Ureter (tissue), 1 donor: ENCODE measurements around the gene VSIG10. TPM values are rescaled to one million over a fixed set of nuclear protein-coding genes. Genes with fewer than 3 reads are reported as not detected.

Experiments
- DNase-seq: peaks from one replicate; pipeline ENCODE4 v3.0.0-alpha.2; 2020; ENCODE audit warnings: low spot score
- total RNA-seq: library from RNA; stranded (reverse); gene quantifications from one replicate; pipeline ENCODE4 v1.2.4, GENCODE V29; 2023
- donor health status: DM: yes; HTN: yes; CAD: no.

The VSIG10 gene
- total RNA-seq, 1 donor from 2014 or later = 37.2 TPM

DNA sequence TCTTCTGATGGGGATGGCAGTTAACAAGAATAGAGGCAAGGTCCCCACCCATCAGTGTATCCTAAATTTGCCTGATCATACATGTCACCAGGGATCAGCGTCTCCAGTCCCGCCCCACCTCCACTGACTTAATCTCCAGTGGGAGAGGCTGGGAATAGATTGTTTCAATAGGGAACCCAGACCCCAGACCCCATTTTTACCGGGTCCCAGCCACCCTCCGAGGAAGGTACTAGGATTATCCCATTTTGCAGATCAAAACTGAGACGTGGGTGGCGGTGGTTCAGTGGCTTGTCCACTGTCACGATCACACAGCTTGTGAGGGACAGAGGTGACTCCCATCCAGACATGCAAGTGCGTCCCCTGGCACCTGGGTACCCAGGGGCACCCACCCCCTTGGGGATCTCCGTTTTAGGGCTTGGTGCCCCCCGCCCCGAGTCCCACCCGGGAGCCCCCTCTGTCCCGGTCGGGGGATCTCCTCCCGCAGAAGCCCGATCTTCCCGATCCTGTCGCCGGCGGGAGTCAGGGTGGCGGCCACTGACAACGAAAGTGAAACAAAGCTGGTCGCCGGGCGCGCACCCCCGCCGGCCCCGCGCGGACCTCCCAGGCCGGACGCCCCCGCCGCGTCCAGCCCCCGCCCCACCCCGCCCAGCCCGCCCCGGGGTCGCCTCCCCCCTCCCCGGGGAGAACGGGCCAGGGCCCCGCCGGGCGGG lies 43.4 kb downstream of the VSIG10 start:
- peak; percentile 60 for DNase-seq

DNA sequence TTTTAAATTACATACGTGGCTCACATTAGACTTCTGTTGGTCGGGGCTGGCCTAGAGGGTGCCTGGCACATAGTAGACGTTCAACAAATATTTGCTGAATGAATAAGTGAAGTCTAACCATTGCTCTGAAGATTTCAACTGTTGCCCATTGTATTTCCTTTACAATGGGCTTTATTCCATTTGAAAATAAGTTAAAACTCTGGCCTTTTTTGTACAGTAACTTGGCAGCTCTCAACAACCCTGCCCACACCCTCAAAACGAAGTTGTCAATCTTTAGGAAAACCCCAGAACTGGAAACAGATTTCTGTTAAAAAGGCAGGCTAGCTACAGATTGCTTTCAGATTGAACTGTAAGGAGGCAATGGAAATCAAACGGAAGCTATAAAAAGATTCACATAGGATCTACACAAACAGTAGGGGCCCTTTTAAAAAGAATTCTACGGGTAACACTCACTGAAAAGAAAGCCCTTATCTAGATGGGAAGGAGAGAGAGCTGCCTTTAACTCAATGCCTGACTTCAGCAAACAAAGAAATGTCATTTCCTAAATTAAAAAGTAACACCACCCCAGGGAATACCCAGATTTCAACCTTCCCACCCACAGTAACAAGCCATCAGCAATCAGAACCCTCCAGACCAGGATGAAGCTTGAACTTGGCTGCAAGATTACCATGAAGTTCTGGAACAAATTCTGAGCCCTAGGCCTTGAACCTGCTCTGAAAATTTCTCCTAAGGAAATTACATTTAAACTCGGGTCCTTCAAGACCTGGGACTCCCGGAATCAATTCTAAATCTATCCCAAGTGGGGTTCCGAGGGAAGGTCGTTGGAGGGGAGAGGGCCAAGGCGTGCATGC lies 44.2 kb downstream of the VSIG10 start:
- no peak for DNase-seq

DNA sequence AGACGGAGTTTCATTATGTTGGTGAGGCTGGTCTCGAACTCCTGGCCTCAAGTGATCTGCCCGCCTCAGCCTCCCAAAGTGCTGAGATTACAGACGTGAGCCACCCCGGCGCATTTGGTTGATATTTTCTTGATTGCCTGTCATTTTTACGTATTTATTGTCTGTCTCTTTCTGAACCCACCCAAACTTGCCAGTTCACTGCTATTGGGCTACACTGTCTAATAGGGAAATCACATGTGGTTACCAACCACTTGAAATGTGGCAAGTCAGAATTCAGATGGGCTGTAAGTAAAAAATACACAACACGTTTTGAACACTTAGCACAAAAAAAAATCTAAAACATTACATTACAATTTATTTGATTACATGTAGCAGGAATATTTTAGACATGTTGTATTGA lies 44.9 kb downstream of the VSIG10 start:
- no peak for DNase-seq

DNA sequence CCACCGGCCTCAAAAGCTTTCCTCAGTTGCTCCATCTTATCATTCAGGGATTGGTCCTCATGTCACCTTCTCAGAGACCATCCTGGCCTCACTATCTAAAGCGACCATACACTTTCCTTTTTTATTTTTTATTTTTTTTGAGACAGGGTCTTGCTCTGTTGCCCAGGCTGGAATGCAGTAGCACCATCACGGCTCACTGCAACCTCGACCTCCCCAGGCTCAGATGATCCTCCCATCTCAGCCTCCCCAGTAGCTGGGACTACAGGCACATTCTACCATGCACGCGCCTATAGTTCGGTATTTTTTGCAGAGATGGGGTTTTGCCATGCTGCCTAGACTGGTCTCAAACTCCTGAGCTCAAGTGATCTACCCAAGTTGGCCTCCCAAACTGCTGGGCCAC lies 45.6 kb downstream of the VSIG10 start:
- no peak for DNase-seq

DNA sequence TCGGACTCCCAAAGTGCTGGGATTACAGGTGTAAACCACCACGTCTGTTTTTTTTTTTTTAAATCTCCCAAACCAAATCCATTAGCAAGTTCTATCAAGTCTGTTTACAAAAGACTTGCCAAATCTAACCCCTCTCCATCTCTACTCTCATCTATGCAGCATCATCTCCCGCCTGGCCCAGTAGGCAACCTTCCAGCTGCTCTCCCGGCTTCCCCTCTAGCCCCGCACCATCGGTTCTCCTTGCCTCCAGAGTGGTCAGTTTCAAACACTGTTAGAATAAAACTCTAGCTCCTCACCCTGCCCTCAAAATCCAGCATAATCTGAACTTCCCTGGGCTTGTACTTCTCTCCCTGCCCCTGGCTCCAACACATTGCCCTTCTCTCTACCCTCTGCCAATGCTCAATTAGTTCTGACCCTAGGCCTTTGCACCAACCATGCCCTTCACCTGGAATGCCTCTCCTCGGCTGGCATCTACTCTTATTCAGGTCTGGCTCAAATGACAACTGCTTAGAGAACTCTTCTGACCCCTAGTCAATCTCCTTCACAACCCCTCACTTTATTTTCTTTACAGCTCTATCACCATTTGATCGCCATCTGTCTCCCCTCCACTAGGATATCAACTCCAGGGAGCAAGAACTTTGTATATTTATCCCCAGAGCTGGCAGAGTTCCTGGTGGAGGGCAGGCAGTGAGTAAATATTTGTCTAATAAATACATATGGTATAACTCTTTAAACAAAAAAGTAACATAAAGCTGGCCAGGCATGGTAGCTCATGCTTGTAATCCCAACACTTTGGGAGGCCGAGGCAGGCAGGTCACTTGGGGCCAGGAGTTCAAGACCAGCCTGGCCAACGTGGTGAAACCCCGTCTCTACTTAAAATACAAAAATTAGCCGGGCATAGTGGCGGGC lies 47.7 kb downstream of the VSIG10 start:
- DNase-seq = no peak

DNA sequence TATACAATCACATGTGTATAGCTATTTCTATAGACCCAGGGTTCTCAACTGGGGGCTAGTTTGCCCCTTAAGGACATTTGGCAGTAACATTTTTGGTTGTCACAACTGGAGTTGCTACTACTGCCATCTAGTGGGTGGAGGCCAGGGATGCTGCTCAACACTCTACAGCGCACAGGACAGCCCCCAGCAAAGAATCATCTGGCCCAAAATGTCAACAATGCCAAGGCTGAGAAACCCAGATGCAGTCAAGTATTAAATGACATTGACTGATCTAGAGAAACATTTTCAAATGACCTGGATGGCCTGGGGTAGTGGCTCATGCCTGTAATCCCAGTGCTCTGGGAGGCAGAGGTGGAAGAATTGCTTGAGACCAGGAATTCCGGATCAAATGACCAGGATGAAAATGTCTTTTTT lies 48.7 kb downstream of the VSIG10 start:
- DNase-seq = peak; percentile 50

DNA sequence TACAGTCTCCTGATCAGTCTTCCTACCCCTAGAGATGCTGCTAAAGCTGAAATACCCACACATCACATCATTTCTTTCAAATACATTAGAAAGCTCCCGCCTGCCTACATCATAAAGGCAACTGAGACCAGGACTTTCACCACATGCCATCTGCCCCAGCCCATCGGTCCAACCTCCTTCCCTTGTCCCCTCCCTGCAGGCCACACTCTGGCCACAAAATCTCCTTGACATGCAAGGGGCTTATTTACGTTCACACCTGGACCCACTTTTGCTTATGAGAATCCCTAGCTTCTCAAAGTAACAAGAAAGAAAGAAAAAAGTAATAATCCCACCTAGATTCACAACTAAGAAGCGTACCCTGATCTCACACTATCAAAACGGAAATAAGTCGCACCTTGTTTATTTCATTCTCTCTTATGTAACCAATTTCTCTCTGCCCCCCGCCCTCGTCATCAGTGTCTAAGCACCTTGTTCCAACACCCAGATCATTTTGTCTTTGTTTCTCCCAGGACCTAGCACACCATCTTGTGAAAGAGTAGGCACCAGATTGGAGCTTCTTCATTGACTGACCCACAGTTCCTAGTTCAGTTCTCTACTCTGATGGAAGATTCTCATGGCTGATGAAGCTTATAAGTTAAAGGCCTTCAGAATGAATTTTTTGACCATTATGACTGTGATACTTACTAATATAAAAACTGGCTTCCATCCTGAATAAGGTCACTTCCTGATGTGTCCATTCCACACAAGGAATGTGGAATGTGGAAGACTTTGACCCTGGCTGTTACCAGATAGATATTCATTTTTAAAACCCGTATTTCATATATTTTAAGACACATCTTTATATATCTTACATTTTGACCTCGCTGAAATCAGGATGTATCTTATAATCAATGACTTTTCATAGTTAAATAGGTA lies 50.5 kb downstream of the VSIG10 start:
- no peak for DNase-seq

DNA sequence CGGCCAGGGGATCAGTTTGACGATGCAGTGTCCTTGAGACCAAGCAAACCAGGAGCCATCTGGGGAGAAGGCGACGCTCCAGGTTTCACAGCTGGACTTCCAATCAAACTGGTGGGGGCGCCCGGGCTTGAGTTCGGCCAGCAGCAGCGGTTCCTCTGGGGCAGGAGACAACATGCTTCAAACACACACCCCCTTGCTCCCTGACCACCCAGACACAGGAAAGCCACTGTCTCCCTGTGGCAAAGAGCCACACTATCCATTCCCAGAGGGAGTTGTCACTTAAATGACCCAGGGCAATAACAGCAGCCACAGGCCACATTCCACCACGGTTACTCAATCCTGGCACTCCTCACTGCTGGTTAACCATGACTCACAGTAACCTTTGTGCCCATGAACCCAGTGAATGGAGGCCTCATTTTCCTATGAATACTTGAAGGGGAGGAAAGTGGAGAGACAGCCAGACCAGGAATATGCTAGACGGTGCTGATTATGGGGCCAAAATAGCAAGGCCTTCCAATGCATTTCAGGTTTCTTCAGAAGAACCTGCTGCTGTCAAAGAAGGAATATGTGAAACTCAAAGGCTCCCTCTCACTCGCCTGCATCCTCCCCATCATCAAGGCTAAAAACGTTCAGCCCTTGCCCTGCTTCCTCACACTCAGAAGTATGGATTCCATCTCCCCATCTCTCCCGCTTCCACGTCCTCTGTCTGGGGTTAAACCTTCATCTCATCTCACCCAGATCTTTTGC lies 51.3 kb downstream of the VSIG10 start:
- peak; percentile 88 for DNase-seq

DNA sequence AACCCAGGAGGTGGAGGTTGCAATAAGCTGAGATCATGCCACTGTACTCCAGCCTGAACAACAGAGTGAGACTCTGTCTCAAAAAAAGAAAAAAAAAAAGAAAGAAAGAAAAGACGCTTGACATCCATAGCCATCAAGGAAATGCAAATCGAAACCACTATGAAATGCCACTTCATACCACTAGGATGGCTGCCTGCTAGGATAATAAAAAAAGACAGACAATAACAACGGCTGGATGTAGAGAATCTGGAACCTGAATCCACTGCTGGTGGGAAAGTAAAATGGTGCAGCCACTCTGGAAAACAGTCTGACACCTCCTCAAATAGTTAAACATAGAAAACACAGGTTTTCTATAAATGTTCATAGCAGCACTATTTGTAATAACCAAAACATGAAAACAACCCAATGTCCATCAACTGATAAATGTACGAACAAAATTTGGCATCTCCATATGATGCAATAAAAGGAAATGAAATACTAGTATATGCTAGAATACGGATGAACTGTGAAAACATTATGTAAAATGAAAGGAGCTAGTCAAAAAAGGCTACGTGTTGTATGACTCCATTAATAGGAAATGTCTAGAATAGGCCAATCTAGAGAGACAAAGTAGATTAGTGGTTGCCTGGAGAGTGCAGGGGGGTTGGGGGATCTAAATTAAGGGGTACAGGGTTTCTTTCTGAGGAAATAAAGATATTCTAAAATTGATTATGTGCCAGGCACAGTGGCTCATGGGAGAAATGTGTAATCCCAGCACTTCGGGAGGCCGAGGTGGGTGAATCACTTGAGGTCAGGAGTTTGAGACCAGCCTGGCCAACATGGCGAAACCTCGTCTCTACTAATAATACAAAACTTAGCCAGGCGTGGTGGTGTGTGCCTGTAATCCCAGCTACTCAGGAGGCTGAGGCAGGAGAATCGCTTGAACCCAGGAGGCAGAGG lies 52.6 kb downstream of the VSIG10 start:
- DNase-seq = no peak

DNA sequence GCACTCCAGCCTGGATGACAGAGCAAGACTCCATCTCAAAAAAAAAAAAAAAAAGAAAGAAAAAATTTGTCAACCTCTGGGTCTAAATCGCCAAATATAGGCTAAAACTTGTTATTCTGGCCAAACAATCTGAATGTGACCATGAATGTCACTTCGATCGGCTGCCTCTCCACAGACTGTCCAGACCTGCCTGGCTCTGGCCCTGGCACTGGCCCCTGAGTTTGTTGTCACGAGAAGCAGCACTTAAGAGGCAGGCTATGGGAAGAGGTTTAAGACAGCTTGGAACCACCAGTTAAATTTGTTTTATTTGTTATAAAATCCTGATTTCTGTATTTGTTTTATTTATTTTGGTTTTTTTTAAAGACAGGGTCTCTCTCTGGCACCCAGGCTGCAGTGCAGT lies 57.4 kb downstream of the VSIG10 start:
- no peak for DNase-seq

DNA sequence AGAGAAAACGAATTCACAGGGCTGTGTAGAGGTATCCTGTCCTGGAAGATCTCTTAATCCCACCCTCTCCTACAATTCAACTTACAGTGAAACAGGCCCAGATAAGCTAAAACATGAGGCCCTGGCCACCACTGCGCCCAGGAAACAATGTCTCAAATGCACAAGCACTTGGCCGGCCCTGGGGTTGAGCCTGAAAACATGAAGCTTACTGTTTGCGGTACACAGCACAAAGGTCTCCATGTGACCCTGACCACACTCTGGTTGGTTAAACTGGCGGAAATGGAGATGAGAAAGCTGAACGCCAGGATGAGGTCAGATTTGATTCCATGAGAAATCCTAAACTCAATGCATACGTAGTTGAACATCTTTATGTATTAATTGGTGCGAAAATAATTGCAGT lies 59.2 kb downstream of the VSIG10 start:
- no peak for DNase-seq

DNA sequence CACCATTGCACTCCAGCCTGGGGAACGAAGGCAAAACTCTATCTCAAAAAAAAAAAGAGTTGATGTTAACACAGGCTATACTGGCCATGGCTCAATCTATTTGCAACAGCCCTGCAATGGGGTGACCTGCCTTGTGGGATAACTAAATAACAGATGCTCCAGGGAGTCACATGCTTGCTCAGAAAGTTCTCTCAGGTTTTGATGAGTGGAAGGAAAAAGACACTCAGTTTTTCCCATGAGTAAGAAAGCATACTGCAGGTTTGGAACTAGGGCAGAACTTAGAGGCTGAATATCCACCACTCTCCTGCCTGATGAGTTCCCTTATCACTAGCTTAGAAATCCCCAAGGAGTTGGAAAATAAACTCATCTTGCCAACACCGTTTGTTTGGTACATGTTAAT lies 59.7 kb downstream of the VSIG10 start:
- no peak for DNase-seq

DNA sequence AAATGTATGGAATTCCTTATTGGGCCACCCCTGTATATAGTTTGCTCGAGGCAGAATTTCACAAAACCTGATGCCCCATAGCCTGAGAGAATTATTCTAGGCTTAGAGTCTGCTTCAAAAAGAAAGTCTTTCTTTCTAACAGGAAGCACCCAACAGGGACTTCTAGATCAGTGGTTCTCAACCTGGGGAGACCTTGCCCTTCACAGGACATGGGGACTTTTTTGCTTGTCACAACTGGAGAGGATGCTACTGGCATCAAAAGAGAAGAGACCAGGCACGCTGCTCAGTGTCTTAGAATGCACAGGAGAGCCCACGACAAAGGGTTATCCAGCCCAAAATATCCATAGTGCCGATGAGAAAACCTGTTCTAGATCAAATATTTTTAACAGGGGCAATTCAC lies 61.7 kb downstream of the VSIG10 start:
- DNase-seq = no peak

DNA sequence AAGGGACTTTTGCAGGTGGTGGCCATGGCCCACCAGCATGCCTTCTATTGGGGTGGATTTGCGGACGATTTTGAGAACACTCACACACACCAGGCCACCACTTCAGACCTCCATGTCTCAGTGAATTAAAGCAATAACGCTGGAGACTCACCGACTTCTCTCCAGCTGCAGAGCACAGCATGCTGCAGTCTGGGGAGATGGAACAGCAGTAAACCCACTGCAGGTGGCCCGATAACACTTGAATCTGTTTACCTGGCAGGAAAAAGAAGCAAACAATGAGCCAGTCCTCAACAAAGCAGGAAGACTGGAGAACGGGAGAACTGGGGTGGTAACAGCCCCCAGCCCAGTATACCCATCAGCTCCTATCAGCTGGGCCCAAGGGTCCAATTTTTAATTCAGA lies 65.7 kb downstream of the VSIG10 start:
- no peak for DNase-seq

DNA sequence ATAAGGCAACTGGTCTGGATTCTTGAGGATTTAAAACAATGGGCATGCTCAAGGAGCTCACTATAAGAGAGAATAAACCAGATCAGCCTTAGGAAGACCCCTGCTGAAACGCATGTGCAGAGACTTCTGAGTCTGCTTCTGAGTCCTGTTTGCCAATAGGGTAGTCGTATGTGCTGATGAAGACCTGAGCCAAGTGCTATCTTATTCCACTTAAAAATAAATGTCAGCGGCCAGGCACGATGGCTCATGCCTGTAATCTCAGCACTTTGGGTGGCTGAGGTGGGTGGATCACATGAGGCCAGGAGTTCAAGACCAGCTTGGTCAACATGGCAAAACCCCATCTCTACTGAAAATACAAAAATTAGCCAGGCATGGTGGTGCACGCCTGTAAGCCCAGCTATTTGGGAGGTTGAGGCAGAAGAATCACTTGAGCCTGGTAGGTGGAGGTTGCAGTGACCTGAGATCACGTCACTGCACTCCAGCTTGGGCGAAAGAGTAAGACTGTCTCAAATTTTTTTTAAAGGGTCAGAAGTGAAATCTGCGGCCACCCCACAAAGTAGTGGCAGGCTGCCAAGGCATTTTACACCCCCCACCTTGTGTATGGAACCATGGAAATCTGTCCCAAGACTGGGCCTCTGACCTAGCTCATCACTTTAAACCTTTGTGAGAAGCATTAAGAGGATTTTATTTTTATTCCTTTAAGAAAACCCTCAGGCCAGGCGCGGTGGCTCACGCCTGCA lies 67.0 kb downstream of the VSIG10 start:
- no peak for DNase-seq

DNA sequence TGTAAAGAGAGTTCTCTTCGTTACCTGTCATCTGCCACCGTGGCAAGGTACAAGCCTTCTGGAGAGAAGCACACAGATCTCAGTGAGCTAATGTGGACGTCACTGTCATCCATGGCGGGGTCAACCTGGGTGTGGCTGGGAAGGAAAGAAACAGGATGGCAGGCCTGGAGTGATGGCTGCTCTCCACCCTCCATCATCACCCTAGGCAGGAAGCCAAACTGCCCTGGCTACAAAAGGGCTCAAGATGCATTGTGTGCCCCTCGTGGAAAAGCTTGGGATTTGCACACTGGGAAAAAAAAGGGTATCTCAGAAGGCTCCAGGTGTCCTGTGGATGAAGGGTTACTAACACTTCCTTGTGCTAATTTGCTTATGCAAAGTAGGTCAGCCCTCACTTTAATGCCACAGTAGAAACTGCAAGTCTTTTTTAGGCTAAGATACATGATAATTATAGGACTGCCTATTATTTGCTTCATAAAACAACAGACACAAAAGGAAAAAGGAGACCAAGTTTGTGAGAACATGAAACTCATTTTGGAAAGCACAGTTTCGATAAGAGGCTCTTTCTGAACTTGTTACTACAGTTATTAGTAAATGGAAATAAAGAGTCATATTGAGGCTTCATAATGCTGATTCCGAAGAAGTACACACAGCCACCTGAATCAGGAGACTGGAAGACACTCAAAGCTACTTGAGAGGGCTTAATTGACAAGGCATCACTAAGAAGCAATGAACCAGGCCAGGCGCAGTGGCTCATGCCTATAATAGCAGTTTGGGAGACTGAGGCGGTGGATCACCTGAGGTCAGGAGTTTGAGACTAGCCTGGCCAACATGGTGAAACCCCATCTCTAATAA lies 68.4 kb downstream of the VSIG10 start:
- DNase-seq = no peak

DNA sequence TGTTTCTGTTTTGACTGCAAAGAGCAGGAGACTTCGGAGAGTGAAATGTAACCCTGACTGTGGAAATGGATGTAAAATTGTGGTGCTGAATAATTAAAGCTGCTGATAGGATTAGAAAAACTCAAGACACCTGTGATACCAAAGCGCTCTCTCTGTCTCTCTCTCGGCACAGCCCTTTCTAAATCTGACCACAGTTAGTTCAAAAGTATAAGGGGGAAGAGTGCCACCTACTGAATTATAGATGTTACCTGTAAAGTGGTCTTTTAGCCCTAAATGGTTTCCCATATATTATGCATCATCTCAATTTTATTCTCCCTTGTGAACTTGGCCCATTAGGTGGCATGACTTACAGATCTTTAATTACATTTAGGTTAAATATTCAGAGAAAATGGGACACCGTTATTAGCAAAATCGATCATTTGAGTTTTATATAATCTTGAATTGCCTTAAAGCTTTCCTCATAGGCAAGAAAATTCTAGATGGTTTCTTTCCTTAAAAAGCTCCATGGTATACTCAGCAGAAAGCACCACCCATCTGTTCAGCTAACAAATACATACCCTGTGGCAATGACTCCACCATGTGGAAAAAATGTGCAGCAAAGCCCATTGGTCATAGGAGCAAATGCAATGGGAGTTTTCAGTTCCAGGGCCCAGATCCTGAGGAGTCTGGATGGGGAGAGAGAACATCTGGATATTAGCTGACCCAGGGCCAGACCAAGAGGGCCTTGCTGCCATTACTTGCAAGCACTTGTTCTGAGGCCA lies 69.2 kb downstream of the VSIG10 start:
- DNase-seq = no peak
